GM19328 (cell line): ENCODE data around the gene GTPBP1.

Source experiments
- ATAC-seq: cut with Tn5 transposase; IDR thresholded peaks from one replicate; pipeline ENCODE4 v1.9.1; 2021; ENCODE audit warnings: mild to moderate bottlenecking, moderate library complexity; ENCODE audit not compliant: unreplicated experiment

GTPBP1 gene

DNA sequence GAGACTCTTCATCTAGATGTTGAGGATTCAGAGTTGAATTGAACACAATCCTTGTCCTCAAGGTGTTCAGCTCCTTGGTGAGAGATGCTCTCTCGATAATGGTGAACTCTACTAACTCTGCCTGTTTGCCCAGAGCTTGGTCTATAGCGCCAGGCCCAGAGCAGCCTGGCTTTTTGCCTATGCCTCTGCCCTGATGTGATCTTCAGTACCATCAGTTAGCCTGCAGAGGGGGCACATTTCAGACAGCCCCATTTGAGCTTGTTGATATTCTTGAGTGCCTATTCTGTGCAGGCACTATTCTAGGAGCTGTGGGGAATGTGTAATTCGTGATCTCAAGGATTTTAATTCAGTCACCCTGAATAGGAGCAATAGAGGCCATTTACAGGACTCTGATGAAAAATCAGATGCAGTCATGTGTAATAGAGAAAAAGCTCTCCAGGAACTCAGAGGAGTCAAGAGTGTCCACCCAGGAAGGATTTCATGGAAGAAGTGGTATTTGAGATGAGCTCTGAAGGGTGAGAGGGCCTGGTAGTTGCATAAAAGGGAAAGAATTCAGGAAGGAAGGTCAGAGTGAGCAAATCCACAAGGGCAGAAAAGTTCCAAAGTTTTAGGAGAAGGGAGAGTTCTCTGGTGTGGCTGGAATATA lies 19.3 kb downstream of the GTPBP1 start:
- ATAC-seq, result no peak

DNA sequence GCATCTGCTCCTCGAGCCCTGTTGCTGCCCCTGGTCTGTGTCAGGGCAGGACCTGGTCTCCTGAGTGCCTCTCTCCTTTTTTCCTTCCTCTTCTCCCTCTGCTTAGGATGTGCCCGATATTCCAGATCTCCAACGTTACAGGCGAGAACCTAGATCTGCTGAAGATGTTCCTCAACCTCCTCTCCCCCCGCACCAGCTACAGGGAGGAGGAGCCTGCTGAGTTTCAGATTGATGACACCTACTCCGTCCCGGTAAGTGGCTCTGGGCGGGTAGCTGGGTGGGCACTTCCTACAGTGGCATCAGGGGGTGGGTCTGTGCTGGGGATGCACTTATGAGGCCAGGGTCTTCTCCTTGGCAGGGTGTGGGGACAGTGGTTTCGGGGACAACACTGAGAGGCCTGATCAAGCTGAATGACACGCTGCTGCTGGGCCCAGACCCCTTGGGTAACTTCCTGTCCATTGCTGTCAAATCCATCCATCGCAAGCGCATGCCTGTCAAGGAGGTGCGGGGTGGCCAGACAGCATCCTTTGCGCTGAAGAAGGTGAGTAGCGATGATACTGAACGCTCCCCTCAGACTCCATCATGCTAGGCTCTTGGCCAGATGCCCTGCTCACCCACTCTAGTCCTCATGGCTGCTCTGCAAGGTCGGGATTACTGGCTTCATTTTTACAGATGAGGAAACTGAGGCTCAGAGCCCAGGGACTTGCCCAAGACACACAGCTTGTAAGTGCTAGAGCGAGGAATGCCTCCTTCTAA lies 20.3 kb downstream of the GTPBP1 start:
- ATAC-seq, result no peak

DNA sequence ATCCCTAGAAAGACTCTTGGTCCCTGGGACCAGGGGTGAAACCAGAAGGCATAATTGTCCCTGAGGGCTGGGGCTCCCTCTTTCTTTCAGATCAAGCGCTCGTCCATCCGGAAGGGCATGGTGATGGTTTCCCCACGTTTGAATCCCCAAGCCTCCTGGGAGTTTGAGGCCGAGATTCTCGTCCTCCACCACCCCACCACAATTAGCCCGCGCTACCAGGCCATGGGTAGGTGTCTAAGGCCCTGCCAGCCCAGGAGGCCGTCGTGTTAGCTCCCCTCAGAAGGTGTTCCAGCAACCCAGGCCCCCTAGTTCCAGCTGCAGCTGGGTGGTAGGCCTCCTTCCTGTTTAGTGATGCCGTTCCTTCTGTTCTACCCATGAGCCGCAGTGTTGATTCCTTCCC lies 21.4 kb downstream of the GTPBP1 start:
- no peak for ATAC-seq

- no peak for ATAC-seq
Observed at GRCh38 chr22:38727530-38728451, 22.0 kb downstream of the GTPBP1 start.

DNA sequence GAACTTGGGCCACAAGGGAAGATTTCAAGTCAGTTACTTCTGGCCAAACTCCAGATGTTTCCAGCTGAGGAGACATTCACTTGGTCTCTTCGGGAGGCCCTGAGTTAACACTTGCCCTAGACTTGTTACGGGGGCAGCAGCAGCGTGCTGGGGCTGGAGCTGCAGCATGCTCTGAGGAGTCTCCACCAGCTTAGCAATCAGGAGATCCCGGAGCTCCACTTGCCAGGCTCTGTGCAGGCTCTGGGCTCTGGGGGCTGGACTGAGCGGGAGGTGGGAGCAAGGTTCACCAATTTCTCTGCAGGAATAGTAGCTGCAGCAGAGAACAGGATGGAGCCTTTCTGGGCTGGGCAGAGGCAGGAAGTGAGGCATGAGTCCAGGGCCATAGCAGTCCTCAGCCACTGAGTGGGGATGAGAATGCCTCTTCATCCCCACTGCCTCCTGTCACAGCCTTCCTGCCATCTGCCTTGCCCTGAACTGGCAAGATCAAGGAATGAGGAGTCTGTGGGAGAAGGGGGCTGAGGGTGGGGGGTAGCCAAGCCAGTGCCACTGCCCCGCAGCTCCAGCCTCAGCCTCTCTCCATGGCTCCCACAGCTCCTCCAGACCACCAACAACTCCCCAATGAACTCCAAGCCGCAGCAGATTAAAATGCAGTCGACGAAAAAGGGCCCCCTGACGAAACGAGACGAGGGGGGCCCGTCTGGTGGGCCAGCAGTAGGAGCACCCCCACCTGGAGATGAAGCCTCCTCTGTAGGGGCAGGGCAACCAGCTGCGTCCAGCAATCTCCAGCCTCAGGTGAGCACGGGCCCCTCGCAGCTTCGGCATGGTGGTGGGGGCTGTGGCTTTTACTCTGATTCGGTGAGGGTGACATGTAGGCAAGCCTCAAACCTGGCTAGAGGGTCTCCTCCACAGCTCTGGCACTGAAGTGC lies 23.4 kb downstream of the GTPBP1 start:
- no peak for ATAC-seq

- ATAC-seq, result no peak
Observed at GRCh38 chr22:38729946-38730345, 24.2 kb downstream of the GTPBP1 start.

DNA sequence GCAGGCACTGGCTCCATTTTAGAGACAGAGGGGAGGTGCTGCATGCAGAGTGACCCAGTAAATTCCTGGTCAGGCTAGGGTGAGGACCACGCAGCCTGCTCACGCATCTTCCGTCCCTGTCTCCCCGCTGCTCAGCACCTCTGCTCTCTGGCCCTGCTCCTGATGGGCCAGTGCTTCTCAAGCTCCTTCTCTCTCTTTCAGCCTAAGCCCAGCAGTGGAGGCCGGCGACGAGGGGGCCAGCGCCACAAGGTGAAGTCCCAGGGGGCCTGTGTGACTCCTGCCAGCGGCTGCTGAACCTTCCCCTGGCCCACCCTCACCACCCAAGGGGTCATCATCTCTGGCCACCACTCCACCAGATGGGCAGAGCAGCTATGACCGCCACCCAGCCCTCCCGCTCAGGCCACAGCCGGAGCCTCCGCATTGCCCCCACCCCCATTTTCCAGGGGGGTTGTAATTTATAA lies 24.7 kb downstream of the GTPBP1 start:
- no peak for ATAC-seq

DNA sequence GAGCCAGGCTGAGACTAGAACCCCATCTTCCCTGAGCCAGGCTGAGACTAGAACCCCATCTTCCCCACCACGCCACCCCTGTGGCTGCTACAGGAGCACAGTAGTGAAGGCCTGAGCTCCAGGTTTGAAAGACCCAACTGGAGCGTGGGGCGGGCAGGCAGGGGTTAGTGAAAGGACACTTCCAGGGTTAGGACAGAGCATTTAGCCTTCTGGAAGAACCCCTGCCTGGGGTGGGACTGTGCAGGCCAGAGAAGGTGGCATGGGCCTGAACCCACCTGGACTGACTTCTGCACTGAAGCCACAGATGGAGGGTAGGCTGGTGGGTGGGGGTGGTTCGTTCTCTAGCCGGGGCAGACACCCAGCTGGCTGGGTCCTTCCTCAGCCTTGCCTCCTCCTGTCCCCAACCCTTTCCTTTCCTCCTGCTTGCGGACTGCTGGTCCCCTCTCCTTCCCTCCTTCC lies 26.0 kb downstream of the GTPBP1 start:
- no peak for ATAC-seq

- ATAC-seq, result no peak
Observed at GRCh38 chr22:38732251-38732815, 26.6 kb downstream of the GTPBP1 start.

GRCh38 chr22:38733329-38733723 lies 27.6 kb downstream of the GTPBP1 start:
- no peak for ATAC-seq

GRCh38 chr22:38733724-38734381 lies 28.1 kb downstream of the GTPBP1 start:
- ATAC-seq, result no peak

DNA sequence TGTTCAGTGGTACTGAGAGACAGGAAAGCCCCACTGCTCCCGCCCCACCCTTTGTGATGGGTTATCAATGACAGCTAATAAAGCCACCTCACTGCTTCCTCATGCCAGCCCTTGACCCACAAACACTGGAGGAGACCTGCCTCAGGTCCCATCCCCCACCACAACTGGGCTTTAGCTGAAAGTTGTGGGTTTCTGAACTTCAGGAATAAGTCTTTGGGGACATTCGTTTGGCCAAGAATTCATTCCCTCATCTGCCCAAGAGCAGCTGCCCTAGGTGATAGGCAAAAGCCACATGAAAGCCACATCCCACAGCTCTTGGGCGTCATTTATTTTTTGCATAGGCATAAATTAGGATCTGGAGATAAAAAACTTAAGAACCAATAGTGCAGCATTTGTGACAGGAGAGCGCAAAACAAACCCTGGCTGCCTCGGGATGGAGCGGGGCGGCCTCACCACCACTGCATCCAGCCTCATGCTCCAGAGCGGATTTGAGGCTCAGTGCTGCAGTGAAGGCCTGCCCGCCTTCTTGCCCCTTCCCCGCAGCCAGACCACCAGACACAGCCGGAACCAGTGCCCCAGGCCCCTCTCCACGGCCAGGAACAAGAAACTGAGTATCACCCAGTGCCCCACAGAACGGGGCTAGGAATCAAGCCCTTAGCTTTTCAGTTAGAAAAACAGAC lies 28.8 kb downstream of the GTPBP1 start:
- no peak for ATAC-seq

GRCh38 chr22:38735126-38735464 lies 29.4 kb downstream of the GTPBP1 start:
- ATAC-seq, result no peak

DNA sequence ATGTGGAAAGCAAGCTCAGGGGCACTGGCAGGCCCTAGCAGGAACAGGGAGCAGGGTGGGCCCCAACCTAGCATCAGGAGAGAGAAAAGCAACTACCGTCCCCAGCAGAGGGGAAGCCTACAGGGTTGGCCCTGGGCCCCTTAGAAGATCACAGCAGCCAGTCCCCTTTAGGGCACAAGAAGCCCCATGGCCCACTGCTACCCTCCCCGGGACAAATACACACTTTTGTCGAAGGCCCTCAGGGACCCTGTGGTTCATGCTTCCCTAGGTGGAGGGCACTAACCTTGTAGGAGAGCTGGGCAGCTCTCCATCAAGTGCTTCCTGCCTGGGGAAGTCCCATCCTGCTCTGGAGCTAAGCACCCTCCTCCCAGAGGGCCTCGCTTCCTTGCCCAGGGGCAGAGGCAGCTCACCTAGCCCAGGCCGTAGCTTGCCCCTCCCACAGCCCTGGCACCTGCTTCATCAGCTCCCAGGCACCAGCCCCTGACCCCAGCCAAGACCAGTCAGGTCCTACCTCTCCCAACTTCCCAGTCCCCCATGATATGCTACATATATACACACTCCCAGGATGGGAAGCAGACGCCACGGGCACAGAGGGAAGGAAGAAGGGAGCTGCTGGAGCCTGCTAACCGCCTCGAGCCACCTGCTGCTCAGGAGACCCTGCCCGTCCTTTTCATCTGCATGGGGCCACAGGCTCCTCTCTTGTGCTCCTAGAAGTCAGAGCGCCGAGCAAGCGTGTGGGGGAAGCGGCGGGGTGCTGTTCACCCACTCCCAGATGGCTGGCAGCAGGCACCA lies 29.9 kb downstream of the GTPBP1 start:
- ATAC-seq, result no peak

GRCh38 chr22:38736257-38736570 lies 30.5 kb downstream of the GTPBP1 start:
- ATAC-seq, result no peak

GRCh38 chr22:38737302-38738060 lies 31.7 kb downstream of the GTPBP1 start:
- no peak for ATAC-seq

DNA sequence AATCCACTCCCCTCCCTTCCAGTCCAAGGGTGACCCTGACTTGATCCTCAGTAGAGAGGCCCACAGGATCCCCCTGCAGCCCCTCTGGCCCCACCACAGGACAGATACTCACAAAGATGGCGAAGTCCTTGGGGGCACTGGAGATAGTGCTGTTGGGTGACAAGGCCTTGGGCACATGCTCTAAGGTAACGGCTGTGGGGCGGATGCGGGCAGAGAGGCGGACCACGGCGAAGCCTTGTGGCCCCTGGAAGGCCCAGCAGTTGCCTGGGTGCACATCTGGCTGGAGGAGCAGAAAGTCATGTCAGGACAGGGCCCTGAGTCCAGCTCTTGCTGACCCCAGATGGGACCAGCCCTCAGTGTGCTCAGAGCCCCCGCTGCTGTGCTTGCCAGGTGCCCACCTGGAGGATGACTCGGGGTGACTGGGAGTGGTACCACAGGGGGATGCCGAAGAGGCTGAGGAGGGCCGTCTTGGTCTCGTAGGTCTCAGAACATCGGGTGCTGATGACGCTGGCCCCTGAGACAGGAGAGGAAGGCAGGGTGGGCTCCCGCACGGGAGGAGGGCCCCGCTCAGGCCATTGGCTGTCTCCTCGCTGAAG lies 32.8 kb downstream of the GTPBP1 start:
- no peak for ATAC-seq
